Esophagus squamous epithelium (tissue), 5 donors: ENCODE data around the gene CCDC74A. TPM values are rescaled to one million over a fixed set of nuclear protein-coding genes. Genes with fewer than 3 reads are reported as not detected.
"Not testable (repeated sequence)": the region's sequence is repeated elsewhere in the genome, so short reads cannot be mapped to it uniquely, and the experiment has no call there.

ENCODE experiments used
- DNase-seq: peaks from one replicate; lab custom pipeline; 2025; lab: John Stamatoyannopoulos, UW
- H3K27ac ChIP-seq, 4 donors: fragments of 200-600 bp; sonication (generic); one replicate each; pipeline ENCODE4 v1.5.1; 2016 to 2019; ENCODE audit warnings: mild to moderate bottlenecking in 1 of 4
- H3K27me3 ChIP-seq, 4 donors: fragments of 200-600 bp; sonication (generic); 1 replicate in 3 of 4; 2 replicates in 1 of 4; pipeline versions ENCODE4 v1.5.1 to v1.6.0; 2017 to 2021; ENCODE audit warnings: antibody characterized with exemption in 1 of 4
- H3K36me3 ChIP-seq, 3 donors: fragments of 200-600 bp; sonication (generic); one replicate each; pipeline ENCODE4 v1.5.1; 2016 to 2019
- H3K4me1 ChIP-seq, 3 donors: fragments of 200-600 bp; sonication (generic); one replicate each; pipeline ENCODE4 v1.5.1; 2017 to 2019
- H3K4me3 ChIP-seq, 4 donors: fragments of 200-600 bp; sonication (generic); 1 replicate in 3 of 4; 2 replicates in 1 of 4; pipeline ENCODE4 v1.5.1; 2016 to 2019; ENCODE audit warnings: mild to moderate bottlenecking in 2 of 4, moderate library complexity in 1 of 4
- H3K9me3 ChIP-seq, 3 donors: fragments of 200-600 bp; sonication (generic); one replicate each; pipeline ENCODE4 v1.5.1; 2016 to 2019
- POLR2A ChIP-seq, 4 donors: fragments of 450-650 bp; IDR thresholded peaks; one replicate each; pipeline ENCODE4 v1.6.1; 2017; ENCODE audit warnings: antibody characterized with exemption in 4 of 4, mild to moderate bottlenecking in 4 of 4, moderate library complexity in 3 of 4
- WGBS, 2 donors: methylation state at CpG; one replicate each; pipeline ENCODE4 v1.1.5; 2018; 5-methylcytosine and 5-hydroxymethylcytosine counted together
- intact Hi-C: fragments of 100-400 bp; cut with DNase I; formaldehyde crosslinking; loops from one replicate; pipeline ENCODE4 v1.15.0; 2022
- total RNA-seq, 4 donors: library from RNA; depleted of rRNA; stranded (reverse); fragments of >200 nt; gene quantifications; one replicate each; pipeline ENCODE4 v1.1.0, GENCODE V29; 2016
- TF ChIP-seq, protein P1 (sequence below), 6 experiments: fragments of 450-650 bp in 4 of 6; fragments of 200-600 bp in 2 of 6; sonication (generic) in 2 of 6; IDR thresholded peaks; one replicate each; pipeline ENCODE4 v1.5.1; 2016 to 2019; ENCODE audit warnings: antibody characterized with exemption in 6 of 6, mild to moderate bottlenecking in 4 of 6, moderate library complexity in 4 of 6
- donor health status: DM: yes; HTN: yes; CAD: no.

CCDC74A gene
- total RNA-seq, 4 donors from 2014 or later, result 2.3 to 3.8 (median 2.7) TPM

DNA sequence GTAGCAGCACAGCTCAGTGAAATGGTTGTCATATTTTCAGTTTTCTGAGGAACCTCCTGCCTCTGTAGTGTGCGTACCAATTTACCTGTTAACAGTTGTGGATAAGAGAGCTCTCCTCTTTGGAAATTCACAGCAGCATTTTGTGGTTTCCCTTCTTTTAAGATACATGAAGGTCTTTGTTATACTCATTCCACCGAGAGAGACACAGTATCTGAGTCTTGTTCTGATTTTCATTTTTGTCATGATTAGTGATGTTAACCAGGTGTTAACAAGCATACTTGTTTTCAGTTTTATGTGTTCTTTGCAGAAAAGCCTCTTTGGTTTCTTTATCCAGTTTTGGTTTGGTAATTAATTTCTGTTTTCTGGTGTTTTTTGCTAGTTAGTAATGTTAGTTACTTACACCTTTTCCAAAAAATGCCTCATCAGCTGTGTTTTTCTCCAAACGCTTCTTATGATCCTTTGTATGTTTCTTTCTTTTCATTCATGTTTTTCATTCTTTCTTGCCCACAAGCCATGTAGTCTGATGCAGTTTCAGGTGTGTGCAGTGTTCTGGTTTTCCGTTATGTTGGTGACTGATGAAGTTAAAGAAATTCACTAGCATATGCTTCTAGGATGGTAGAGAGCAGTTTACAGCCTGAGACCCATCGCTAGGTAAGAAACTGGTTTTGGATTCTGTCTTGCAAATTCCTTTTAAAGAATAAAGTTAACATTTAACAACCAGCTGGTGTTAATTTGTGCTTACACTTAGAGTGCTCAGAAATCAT is 30.1 kb downstream of the CCDC74A start:
- DNase-seq, result no peak
- Histone ChIP-seq H3K36me3 (no peaks in the 10 kb centered on the region), H3K4me1 (no peaks in the 10 kb centered on the region), H3K27me3 (peaks cover 0 to 17% (median 0%) of the 10 kb centered on the region in 4 donors), H3K9me3 (no peaks in the 10 kb centered on the region), H3K27ac (no peak overlapping the region), H3K4me3 (no peak overlapping the region)
- intact Hi-C loops, result no loop called here
- 72 to 74% methylated on average over 5 of the region's 5 CpGs for WGBS, 2 donors
- TF ChIP-seq, protein P1, sequence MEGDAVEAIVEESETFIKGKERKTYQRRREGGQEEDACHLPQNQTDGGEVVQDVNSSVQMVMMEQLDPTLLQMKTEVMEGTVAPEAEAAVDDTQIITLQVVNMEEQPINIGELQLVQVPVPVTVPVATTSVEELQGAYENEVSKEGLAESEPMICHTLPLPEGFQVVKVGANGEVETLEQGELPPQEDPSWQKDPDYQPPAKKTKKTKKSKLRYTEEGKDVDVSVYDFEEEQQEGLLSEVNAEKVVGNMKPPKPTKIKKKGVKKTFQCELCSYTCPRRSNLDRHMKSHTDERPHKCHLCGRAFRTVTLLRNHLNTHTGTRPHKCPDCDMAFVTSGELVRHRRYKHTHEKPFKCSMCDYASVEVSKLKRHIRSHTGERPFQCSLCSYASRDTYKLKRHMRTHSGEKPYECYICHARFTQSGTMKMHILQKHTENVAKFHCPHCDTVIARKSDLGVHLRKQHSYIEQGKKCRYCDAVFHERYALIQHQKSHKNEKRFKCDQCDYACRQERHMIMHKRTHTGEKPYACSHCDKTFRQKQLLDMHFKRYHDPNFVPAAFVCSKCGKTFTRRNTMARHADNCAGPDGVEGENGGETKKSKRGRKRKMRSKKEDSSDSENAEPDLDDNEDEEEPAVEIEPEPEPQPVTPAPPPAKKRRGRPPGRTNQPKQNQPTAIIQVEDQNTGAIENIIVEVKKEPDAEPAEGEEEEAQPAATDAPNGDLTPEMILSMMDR (IDR thresholded peaks at IDR 0.05), result no peak
- no peak for TF ChIP-seq POLR2A (IDR thresholded peaks at IDR 0.05)

DNA sequence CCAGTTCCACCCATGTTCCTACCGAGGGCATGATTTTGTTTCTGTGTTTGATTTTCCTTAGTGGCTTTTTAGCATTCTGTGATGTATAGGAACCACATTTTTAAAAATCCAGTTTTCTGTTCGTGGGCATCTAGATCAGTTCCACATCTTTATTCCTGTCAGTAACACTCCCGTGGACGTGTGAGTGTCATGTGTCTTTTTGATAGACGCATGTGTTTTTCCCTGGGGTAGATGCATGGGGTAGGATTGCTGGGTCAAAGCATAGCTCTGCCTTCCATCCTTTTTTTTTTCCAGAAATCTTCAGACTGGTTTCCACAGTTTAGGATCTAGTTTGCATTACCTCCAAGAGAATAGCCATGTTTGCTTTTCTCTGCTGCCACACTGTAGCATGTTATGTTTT is 38.7 kb downstream of the CCDC74A start:
- no peak for DNase-seq
- Histone ChIP-seq H3K27ac (no peak overlapping the region), H3K4me3 (no peak overlapping the region), H3K36me3 (no peaks in the 10 kb centered on the region), H3K9me3 (no peaks in the 10 kb centered on the region), H3K4me1 (no peaks in the 10 kb centered on the region), H3K27me3 (no peaks in the 10 kb centered on the region)
- TF ChIP-seq POLR2A (IDR thresholded peaks at IDR 0.05), result no peak
- TF ChIP-seq, protein P1 (IDR thresholded peaks at IDR 0.05), result no peak
- WGBS, 2 donors, result 72 to 86% methylated on average over 5 of the region's 5 CpGs
- intact Hi-C loops, result no loop called here

DNA sequence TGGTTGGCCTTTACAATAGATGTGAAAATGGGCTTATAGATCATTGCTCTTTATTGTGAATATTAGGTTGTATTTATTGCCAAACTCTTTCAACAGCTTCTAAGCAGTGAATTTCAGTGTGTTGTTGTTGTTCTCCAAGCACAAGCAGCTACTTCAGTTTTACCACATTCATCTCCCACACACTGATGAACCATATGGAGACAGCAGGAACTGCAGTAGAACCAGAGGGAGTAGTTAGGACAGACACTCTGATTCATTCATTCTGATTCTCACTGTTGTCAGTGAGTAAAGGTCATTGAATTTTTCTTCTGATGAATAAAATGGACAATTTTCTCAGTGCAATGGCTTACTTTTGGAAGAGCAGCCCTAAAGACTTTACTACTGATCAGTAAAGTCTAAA is 40.2 kb downstream of the CCDC74A start:
- Histone ChIP-seq H3K4me3 (no peak overlapping the region), H3K4me1 (no peaks in the 10 kb centered on the region), H3K27me3 (no peaks in the 10 kb centered on the region), H3K9me3 (no peaks in the 10 kb centered on the region), H3K27ac (no peak overlapping the region), H3K36me3 (no peaks in the 10 kb centered on the region)
- DNase-seq, result no peak
- intact Hi-C loops, result no loop called here
- TF ChIP-seq, protein P1 (IDR thresholded peaks at IDR 0.05), result no peak
- no peak for TF ChIP-seq POLR2A (IDR thresholded peaks at IDR 0.05)

DNA sequence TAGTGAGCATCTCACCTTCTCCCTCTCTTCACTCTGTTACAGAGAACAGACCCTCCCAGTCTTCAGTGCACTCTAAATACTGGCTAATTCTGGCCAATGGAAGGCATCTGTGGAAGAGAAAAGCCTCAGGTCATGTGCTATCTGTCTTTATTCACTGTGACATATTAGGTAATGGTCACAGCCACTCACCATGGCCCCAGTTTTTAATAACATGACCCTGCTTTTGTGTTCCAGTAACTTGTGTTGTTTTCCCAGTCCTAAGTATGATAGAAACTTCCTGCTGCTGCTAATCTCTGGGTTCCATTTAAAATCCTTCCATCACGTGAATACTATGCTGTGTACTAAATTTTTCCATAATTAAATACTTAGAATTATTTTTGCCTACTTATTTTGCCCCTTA is 40.7 kb downstream of the CCDC74A start:
- 50 to 52% methylated on average over 1 of the region's 1 CpG for WGBS, 2 donors
- H3K4me1 ChIP-seq, H3K36me3 ChIP-seq, H3K27me3 ChIP-seq, H3K27ac ChIP-seq, H3K9me3 ChIP-seq, intact Hi-C loops, DNase-seq, H3K4me3 ChIP-seq: not testable (repeated sequence)

DNA sequence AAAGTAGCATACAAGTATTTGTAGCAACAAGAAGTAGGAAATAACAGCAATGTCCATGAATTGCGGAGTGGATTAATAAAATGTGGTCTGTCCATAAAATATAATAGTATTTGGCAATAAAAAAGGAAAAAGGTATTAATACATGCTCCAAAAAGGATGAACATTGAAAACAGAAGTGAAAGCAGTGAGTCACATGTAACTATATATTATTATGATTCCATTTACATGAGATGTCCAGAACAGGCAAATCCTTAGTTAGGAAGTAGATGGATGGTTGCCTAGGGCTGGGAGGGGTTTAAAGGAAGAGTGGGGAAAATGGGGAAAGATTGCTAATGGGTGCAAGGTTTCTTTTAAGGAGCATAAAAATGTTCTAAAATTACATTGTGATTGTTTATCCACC is 44.5 kb downstream of the CCDC74A start:
- no peak overlapping the region for H3K27ac ChIP-seq
- 44 to 56% methylated on average over 1 of the region's 1 CpG for WGBS, 2 donors
- DNase-seq, result no peak
- H3K36me3 ChIP-seq, result no peaks in the 10 kb centered on the region
- intact Hi-C loops, result no loop called here
- H3K9me3 ChIP-seq, result no peaks in the 10 kb centered on the region
- TF ChIP-seq, protein P1 (IDR thresholded peaks at IDR 0.05), result no peak
- no peaks in the 10 kb centered on the region for H3K4me1 ChIP-seq
- H3K4me3 ChIP-seq, result no peak overlapping the region
- H3K27me3 ChIP-seq, result no peaks in the 10 kb centered on the region
